C4-2B (cell line): ENCODE results near the gene NUDT4.
A peak's percentile ranks its signal among the peaks of the same experiment; 100 is the strongest.

Source experiments
- ZFX ChIP-seq: fragments of 450-650 bp; IDR thresholded peaks from 2 replicates; pipeline ENCODE4 v1.6.1; 2017
- TF ChIP-seq, protein P1 (sequence below): fragments of 450-650 bp; conservative IDR thresholded peaks from 2 replicates; pipeline ENCODE4 v1.5.1; 2017; ENCODE audit warnings: mild to moderate bottlenecking

DNA sequence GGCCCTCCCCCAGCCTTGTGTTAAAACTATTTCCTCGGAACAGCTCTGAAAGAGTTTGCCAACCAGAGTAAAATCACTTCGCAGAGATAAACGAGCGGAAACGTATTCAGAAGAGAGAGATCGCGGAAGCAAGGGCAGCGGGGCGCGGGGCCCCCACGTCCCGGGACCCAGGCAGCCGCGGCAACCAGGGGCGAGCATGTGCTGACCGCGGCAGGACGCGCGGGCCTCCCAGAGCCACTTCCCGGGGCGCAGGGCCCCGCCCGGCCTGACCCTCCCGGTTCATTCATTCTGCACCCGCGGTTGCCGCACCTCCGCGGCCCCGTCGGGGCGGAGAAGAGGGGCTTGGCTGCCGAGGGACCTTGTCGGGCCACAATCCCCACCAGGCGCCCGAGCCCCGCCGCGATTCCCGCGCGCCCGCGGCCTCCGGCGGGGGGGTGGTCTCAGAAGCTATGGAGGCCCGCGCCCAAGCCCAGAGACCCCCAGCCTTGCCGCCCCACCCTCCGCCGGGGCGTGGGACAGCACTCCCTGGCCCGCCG lies 63.4 kb downstream of the NUDT4 start:
- TF ChIP-seq, protein P1, sequence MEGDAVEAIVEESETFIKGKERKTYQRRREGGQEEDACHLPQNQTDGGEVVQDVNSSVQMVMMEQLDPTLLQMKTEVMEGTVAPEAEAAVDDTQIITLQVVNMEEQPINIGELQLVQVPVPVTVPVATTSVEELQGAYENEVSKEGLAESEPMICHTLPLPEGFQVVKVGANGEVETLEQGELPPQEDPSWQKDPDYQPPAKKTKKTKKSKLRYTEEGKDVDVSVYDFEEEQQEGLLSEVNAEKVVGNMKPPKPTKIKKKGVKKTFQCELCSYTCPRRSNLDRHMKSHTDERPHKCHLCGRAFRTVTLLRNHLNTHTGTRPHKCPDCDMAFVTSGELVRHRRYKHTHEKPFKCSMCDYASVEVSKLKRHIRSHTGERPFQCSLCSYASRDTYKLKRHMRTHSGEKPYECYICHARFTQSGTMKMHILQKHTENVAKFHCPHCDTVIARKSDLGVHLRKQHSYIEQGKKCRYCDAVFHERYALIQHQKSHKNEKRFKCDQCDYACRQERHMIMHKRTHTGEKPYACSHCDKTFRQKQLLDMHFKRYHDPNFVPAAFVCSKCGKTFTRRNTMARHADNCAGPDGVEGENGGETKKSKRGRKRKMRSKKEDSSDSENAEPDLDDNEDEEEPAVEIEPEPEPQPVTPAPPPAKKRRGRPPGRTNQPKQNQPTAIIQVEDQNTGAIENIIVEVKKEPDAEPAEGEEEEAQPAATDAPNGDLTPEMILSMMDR = no peak
- TF ChIP-seq ZFX = peak; percentile 69; the same call in 1 of the 2 replicates
